Ovary (tissue), 3 donors: ENCODE data around the gene MEI1.

ENCODE experiments used
- POLR2A ChIP-seq: fragments of 450-650 bp; IDR thresholded peaks from one replicate; pipeline ENCODE4 v1.6.1; 2017; ENCODE audit warnings: antibody characterized with exemption, mild to moderate bottlenecking, moderate library complexity
- TF ChIP-seq, protein P1 (sequence below), 3 donors: fragments of 450-650 bp in 2 of 3; fragments of 200-600 bp in 1 of 3; IDR thresholded peaks; one replicate each; pipeline versions ENCODE4 v1.5.1 to v1.8.0; 2016 to 2022; ENCODE audit warnings: antibody characterized with exemption in 3 of 3, mild to moderate bottlenecking in 1 of 3
- donor health status: DM: no; HTN: no; CAD: no.

DNA sequence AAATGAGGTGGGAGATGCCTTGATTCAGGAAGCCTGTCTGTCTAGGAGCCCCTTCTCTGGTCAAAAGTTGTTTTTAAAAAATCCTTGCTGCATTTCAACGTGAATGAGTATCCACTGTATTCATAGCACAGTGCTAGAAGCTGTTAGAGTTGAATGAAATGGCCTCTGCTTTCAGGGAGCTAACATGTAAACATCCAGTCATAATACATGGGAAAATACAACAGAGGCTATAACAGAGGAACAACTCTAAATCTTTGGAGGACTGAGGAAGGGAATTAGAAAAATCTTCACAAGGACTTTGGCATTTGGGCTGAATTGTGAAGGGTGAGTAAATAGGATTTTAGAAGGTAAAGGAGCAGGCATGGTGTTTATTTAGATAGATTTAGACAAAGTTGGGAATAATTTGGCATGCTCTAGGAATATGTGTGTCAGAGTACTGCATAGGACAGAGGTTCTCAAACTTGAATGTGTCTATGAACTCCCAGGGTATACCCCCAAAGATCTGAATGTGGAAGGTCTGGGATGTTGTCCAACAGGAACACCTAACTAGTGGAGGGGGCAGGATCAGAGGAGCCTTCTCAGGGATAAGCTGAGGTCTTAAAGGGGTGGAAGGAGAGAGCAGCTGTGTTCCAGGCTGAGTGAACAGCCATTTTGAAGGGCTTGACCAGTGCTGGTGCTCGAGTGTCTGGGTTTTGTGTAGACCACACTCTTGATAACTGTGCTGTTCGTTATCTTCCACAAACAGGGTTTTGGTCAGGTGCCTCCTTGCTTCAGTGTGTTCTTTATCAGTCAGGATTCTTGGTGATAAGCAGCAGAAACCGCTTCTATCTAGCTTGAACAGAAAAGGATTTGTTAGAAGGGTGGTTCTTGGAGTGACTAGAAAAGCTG is 146.3 kb downstream of the MEI1 start:
- TF ChIP-seq, protein P1, sequence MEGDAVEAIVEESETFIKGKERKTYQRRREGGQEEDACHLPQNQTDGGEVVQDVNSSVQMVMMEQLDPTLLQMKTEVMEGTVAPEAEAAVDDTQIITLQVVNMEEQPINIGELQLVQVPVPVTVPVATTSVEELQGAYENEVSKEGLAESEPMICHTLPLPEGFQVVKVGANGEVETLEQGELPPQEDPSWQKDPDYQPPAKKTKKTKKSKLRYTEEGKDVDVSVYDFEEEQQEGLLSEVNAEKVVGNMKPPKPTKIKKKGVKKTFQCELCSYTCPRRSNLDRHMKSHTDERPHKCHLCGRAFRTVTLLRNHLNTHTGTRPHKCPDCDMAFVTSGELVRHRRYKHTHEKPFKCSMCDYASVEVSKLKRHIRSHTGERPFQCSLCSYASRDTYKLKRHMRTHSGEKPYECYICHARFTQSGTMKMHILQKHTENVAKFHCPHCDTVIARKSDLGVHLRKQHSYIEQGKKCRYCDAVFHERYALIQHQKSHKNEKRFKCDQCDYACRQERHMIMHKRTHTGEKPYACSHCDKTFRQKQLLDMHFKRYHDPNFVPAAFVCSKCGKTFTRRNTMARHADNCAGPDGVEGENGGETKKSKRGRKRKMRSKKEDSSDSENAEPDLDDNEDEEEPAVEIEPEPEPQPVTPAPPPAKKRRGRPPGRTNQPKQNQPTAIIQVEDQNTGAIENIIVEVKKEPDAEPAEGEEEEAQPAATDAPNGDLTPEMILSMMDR (IDR thresholded peaks at IDR 0.05), result no peak
- TF ChIP-seq POLR2A, result no peak
